ENCODE measurements around the gene RAD17.
"Not testable (repeated sequence)": the region's sequence is repeated elsewhere in the genome, so short reads cannot be mapped to it uniquely, and the experiment has no call there.

RAD17 gene

GRCh38 chr5:69374911-69375446, 5.4 kb downstream of the RAD17 start:
- no peak for FAIRE-seq

- no peak for FAIRE-seq
Observed at GRCh38 chr5:69378376-69378775, 8.8 kb downstream of the RAD17 start.

- FAIRE-seq, result no peak
Observed at GRCh38 chr5:69404659-69405330, 35.2 kb downstream of the RAD17 start.

GRCh38 chr5:69414885-69415583, 45.4 kb downstream of the RAD17 start, which contains the start of gene MARVELD2:
Gene MARVELD2 (plus strand): TSS chr5:69415116. CDS start chr5:69419386, 4,270 bp downstream.
- no peak for FAIRE-seq

DNA sequence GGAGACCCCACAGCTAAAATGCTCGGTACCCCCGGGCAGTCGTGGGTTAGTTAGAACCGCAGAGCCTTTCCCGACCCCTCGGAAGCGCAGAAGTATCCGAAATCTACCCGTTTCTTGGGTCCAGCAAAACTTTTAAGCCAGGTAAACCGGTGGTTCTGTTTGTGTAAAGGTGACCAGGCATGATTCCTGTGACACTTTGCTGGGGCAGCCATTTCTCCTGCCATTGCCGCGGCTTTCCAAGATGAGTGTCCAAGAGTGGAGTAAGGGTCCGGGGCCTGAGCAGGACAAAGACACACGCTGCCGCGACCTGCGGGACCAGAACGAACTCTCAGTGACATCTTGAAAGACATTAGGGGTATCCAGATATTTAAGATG, 46.0 kb downstream of the RAD17 start:
- no peak for FAIRE-seq

- FAIRE-seq, result no peak
Observed at GRCh38 chr5:69416180-69416579, 46.6 kb downstream of the RAD17 start.

GRCh38 chr5:69416699-69417098, 47.1 kb downstream of the RAD17 start:
- FAIRE-seq, result no peak

DNA sequence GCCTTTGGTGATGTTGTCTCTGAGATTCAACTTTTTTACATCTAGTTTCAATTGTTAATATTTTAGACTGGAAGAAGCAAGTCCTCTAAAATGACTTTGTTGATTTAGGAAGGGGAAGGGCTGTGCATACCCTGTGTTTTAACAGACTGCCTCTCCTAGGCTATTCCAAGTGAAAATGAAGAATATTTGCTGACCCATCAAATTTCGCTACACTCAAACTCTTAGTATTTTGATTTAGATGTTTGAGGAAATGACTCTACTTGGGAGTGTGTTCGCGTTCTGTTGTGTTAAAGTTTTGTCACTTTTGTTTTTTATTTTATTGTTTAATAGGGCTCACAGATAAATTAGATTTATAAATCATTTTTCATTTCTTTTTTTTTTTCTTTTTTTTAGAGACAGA, 48.9 kb downstream of the RAD17 start:
- no peak for FAIRE-seq

DNA sequence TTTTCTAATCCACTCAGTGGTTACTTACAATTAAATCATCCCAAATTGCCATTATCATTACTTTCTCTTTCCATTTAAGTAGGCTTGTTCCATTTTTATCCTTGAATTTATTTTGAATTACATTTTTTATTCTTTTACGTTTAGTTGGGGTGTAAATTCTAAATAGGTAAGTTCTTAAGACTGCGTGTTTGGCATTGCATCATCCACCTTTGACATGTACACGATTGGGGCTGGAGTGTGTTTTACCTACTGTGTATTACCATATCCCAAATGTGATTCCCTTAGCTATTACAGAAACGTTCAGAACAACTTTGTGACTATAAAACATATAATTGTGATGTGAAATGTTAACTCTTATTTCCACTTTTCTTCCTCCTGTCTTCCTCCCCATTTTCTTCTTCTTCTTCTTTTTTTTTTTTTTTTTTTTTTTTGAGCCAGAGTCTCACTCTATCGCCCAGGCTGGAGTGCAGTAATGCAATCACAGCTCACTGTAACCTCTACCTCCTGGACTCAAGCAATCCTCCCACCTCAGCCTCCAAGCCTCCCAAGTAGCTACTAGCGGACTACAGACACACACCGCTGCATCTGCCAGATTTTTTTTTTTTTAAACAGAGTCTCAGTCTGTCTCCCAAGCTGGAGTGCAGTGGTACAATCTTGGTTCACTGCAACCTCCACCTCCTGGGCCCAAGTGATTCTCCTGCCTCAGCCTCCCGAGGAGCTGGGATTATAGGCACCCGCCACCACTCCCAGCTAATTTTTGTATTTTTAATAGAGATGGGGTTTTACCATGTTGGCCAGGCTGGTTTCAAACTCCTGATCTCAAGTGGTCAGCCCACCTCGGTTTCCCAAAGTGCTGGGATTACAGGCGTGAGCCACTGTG, 62.0 kb downstream of the RAD17 start:
- FAIRE-seq, result no peak

DNA sequence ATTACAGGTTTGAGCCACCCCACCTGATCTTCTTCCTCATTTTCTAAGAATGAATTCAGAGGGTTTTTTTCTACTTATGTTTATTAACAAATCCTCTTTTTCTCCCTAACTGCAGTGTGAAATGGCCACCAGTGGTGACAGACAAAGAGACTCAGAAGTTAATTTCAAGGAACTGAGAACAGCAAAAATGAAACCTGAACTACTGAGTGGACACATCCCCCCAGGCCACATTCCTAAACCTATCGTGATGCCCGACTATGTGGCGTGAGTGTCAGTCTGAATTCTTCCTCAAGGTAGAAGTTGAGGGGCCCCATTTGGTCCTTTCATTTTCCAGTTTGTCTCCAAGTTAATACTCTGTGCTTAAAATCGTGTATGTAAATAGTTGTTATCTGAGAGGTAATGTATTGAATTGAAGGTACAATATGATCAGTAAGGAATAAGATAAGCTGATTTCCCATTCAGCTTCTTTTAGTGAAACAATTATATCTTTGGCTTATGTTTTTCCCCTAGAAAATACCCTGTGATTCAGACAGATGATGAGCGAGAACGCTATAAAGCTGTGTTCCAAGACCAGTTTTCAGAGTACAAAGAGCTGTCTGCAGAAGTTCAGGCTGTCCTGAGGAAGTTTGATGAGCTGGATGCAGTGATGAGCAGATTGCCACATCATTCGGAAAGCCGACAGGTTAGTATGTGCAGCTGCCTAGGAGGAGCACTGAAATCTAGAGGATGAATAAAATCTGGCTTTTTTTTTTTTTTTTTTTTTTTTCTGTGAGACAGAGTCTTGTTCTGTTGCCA, 63.0 kb downstream of the RAD17 start:
- no peak for FAIRE-seq

- FAIRE-seq, result not testable (repeated sequence)
Observed at GRCh38 chr5:69435276-69435884, 65.8 kb downstream of the RAD17 start.

GRCh38 chr5:69444127-69444754, 74.6 kb downstream of the RAD17 start:
- FAIRE-seq, result no peak

- FAIRE-seq, result no peak
Observed at GRCh38 chr5:69449511-69449910, 79.9 kb downstream of the RAD17 start.

DNA sequence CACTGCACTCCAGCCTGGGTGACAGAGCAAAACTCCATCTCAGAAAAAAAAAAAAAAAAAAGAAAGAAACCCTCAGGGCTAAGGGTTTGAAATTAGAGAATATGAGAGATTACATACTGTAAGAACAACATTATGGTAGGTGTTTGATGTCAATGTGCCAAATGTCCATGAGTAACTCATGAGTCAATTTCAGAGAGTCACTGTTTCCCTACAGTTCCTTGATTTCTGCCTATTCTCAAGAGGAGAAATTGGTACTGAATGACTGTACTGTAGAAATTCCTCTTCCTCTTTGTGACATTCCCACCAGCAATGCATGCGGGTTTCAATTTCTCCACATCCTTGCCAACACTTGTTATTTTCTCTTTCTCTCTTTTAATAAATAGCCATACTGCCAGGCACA, 80.5 kb downstream of the RAD17 start:
- no peak for FAIRE-seq

- FAIRE-seq, result not testable (repeated sequence)
Observed at GRCh38 chr5:69450527-69450926, 80.9 kb downstream of the RAD17 start.

DNA sequence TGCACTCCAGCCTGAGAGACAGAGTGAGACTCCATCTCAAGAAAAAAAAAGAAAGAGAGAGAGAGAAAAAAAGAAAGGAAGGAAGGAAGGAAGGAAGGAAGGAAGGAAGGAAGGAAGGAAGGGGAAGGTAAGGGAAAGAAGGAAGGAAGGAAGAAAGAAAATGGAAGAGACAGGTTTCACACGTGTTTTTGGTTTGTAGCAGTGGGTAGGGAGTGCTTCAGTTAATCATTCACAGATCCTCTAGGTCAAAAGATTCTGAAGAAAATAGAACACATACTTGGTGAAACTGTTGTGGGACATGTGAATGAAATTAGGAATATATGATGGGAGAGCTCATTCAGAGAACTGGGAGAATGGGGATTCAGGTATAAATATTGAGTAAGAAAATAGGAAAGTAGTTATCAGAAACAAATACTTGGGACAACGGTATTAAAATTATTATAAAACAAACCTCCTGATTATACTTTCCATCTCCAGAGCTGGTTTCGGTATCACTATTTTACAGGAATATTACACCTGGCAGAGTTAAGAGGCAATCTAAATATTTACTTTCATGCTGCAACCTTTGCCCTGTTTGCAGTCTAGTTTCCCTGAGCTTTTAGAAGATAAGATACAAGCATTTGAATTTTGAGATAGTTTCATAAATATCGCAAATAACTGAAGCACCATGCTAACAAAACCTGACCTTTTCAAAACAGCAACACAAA, 82.5 kb downstream of the RAD17 start:
- FAIRE-seq, result no peak

- not testable (repeated sequence) for FAIRE-seq
Observed at GRCh38 chr5:69453487-69453886, 83.9 kb downstream of the RAD17 start.

- FAIRE-seq, result no peak
Observed at GRCh38 chr5:69454460-69455249, 85.0 kb downstream of the RAD17 start.

DNA sequence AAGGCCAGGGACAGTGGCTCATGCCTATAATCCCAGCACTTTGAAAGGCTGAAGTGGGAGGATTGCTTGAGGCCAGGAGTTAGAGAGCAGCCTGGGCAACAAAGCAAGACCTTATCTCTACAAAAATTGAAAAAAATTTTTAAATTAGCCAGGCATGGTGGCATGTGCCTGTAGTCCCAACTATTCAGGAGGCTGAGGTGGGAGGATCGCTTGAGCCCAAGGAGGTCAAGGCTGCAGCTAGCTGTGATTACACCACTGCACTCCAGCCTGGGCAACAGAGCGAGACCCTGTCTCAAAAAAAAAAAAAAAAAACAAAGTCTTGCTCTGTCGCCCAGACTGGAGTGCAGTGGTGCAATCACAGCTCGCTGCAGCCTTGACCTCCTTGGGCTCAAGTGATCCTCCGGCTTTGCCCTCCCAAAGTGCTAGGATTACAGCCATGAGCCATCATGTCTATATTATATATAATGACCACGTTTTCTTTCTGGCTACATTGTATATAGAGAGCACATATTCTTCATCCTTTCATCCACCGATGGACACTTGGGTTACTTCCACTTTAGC, 85.9 kb downstream of the RAD17 start:
- FAIRE-seq, result not testable (repeated sequence)

GRCh38 chr5:69462170-69462569, 92.6 kb downstream of the RAD17 start:
- FAIRE-seq, result no peak

Data from G401.6 (cell line).